Colonic mucosa (tissue), 4 donors: ENCODE measurements around the gene ZNF221. TPM values are rescaled to one million over a fixed set of nuclear protein-coding genes. Genes with fewer than 3 reads are reported as not detected.

Experiments
- DNase-seq: peaks from one replicate; pipeline ENCODE4 v3.0.0-alpha.2; 2020
- H3K27ac ChIP-seq: fragments of 200-600 bp; one replicate; pipeline ENCODE4 v1.8.0; 2021
- H3K27me3 ChIP-seq: fragments of 200-600 bp; one replicate; pipeline ENCODE4 v1.8.0; 2021
- H3K36me3 ChIP-seq: fragments of 200-600 bp; one replicate; pipeline ENCODE4 v1.8.0; 2021
- H3K4me1 ChIP-seq: fragments of 200-600 bp; one replicate; pipeline ENCODE4 v1.8.0; 2021; ENCODE audit warnings: mild to moderate bottlenecking
- H3K4me3 ChIP-seq: fragments of 200-600 bp; one replicate; pipeline ENCODE4 v1.8.0; 2021
- H3K9ac ChIP-seq, 2 donors: one replicate each; pipeline ENCODE4 v1.7.0; 2013; ENCODE audit warnings: control low read depth in 2 of 2, low read depth in 2 of 2, low read length in 2 of 2
- H3K9me3 ChIP-seq: fragments of 200-600 bp; one replicate; pipeline ENCODE4 v1.8.0; 2021
- CTCF ChIP-seq: fragments of 200-600 bp; IDR thresholded peaks from one replicate; pipeline ENCODE4 v1.8.0; 2022; ENCODE audit warnings: antibody characterized with exemption, mild to moderate bottlenecking
- intact Hi-C: fragments of 100-400 bp; cut with DNase I; formaldehyde crosslinking; loops from one replicate; pipeline ENCODE4 v1.14.1; 2022
- total RNA-seq, 2 donors: library from RNA; stranded (reverse); fragmentation: NEBNext Ultra II Directional in 1 of 2; extraction: Animal tissue kit (Norgen Biotek cat#: 25700) in 1 of 2; gene quantifications; one replicate each; pipeline ENCODE4 v1.2.1, GENCODE V29; 2021
- donor health status: healthy.
- donor health status: DM: no; HTN: no; CAD: no.
- donor health status: DM: no; HTN: no; CAD: no.

ZNF221 gene
- total RNA-seq, 2 donors from 2014 or later = 2.0 to 2.1 TPM

- H3K4me1 ChIP-seq = no peaks in the 10 kb centered on the region
- no peak for TF ChIP-seq CTCF
Observed at GRCh38 chr19:43908659-43909058, 42.4 kb upstream of the ZNF221 start.

GRCh38 chr19:43910884-43911283 is 40.1 kb upstream of the ZNF221 start:
- H3K27me3 ChIP-seq = no peaks in the 10 kb centered on the region
- TF ChIP-seq CTCF = no peak
- peaks cover 11% of the 10 kb centered on the region for H3K9me3 ChIP-seq
- intact Hi-C loops = no loop called here
- peaks cover 21% of the 10 kb centered on the region for H3K36me3 ChIP-seq
- no peak overlapping the region for H3K27ac ChIP-seq
- no peak overlapping the region for H3K4me3 ChIP-seq
- H3K9ac ChIP-seq = no peak overlapping the region
- DNase-seq = no peak
- H3K4me1 ChIP-seq = no peaks in the 10 kb centered on the region

More at GRCh38 chr19:43908659-43909058, 42.4 kb upstream of the ZNF221 start:
- Histone ChIP-seq H3K9me3 (peaks cover under 1% of the 10 kb centered on the region), H3K27ac (no peak overlapping the region), H3K27me3 (no peaks in the 10 kb centered on the region), H3K9ac (no peak overlapping the region), H3K4me3 (no peak overlapping the region), H3K36me3 (no peaks in the 10 kb centered on the region)
- DNase-seq = no peak
- intact Hi-C loops = no loop called here

- H3K9ac ChIP-seq = no peak overlapping the region
- no peaks in the 10 kb centered on the region for H3K4me1 ChIP-seq
- no peak for TF ChIP-seq CTCF
- intact Hi-C loops = no loop called here
- no peak for DNase-seq
- H3K9me3 ChIP-seq = peaks cover 11% of the 10 kb centered on the region
- no peak overlapping the region for H3K27ac ChIP-seq
- peaks cover 30% of the 10 kb centered on the region for H3K36me3 ChIP-seq
- H3K4me3 ChIP-seq = no peak overlapping the region
- H3K27me3 ChIP-seq = no peaks in the 10 kb centered on the region
Observed at GRCh38 chr19:43913383-43913782, 37.6 kb upstream of the ZNF221 start.

GRCh38 chr19:43914051-43914450 is 37.0 kb upstream of the ZNF221 start:
- DNase-seq = no peak
- H3K4me3 ChIP-seq = no peak overlapping the region
- no peak overlapping the region for H3K9ac ChIP-seq
- no peak for TF ChIP-seq CTCF
- no peaks in the 10 kb centered on the region for H3K27me3 ChIP-seq
- H3K36me3 ChIP-seq = peaks cover 37% of the 10 kb centered on the region
- intact Hi-C loops = no loop called here
- peaks cover 11% of the 10 kb centered on the region for H3K9me3 ChIP-seq
- no peak overlapping the region for H3K27ac ChIP-seq
- H3K4me1 ChIP-seq = no peaks in the 10 kb centered on the region

GRCh38 chr19:43923875-43924274 is 27.2 kb upstream of the ZNF221 start:
- H3K9ac ChIP-seq = no peak overlapping the region
- no peak overlapping the region for H3K27ac ChIP-seq
- H3K27me3 ChIP-seq = no peaks in the 10 kb centered on the region
- H3K4me3 ChIP-seq = no peak overlapping the region
- H3K36me3 ChIP-seq = peaks cover 22% of the 10 kb centered on the region
- TF ChIP-seq CTCF = no peak
- no peaks in the 10 kb centered on the region for H3K4me1 ChIP-seq
- intact Hi-C loops = no loop called here
- no peaks in the 10 kb centered on the region for H3K9me3 ChIP-seq
- no peak for DNase-seq

GRCh38 chr19:43928820-43929219 is 22.2 kb upstream of the ZNF221 start:
- Histone ChIP-seq H3K36me3 (peaks cover 23% of the 10 kb centered on the region), H3K4me1 (no peaks in the 10 kb centered on the region), H3K27ac (no peak overlapping the region), H3K9me3 (no peaks in the 10 kb centered on the region), H3K27me3 (no peaks in the 10 kb centered on the region), H3K4me3 (no peak overlapping the region), H3K9ac (no peak overlapping the region)
- TF ChIP-seq CTCF = no peak
- DNase-seq = no peak
- intact Hi-C loops = no loop called here
